Brain pericyte (primary cell): ENCODE results near the gene STAU1.
"Not testable (repeated sequence)": the region's sequence is repeated elsewhere in the genome, so short reads cannot be mapped to it uniquely, and the experiment has no call there.

Source experiments
- DNase-seq: peaks from one replicate; pipeline ENCODE4 v3.0.0-alpha.2; 2012; ENCODE audit warnings: low read depth, low spot score

The STAU1 gene

DNA sequence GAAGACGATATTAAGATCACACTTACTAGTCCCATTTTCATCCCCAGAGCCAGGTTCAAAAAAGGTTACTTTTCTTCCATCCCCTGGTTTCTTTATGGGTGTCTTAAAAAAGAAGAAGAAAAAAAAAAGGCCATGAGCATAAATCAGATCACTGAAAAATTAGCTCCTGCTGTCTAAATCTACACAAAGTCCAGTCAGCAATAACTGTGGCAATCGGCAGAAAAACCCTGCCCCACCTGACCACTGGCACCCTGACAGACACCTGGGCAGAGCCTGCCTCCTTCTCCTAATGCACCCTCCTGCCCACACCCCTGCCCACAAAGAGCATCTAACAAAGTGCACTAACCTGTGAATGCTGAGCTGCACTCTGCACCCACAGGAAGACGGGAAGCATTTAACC, 69.8 kb downstream of the STAU1 start:
- DNase-seq = no peak

DNA sequence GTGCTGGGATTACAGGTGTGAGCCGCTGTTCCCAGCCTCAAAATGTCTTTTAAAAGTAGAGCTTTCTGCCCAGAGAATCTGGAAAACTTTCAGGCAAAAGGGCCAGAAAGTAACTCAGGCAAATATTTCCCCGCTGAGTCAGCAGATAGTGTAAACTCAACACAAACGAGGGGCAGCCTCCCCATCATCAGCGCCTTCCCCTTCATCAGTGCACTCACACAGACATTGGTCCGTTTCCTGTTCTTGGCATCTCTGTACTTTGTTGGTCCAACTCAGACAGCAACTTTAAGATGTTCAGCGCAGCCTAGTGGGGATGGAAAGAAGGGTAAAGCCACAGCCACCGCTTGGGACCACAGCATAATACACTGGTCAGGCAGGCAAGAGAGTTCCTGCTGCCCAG, 72.6 kb downstream of the STAU1 start:
- no peak for DNase-seq

DNA sequence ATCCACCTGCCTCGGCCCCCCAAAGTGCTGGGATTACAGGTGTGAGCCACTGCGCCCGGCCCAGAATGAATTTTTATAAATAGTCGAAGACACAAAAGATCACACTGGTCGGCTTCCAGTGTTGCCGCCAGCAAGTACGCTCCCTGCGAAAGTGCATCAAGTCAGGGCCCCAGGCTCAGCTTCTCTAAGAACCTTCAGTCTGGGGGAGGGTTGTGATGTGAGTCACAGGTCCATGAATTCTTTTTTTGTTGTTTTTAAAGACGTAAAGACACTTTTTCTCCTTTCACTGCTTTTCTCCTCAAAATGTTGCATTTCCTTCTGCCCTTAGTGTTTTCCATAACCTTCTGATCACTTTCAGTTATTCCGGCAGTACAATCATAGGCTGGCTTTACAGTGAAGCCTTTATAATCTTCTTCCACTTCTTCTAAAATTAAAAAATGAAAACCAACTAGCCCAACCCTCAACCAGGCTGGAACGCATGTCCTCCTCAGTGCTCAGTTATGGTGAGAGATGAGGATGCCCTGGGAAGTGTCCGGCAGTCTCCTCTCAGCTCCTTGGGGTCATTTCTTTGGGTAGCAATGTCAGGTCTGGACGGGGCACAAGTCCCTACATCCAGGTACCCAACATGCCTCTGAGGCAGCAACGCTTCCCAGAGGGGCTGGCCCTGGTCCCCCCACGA, 75.4 kb downstream of the STAU1 start:
- DNase-seq = no peak

DNA sequence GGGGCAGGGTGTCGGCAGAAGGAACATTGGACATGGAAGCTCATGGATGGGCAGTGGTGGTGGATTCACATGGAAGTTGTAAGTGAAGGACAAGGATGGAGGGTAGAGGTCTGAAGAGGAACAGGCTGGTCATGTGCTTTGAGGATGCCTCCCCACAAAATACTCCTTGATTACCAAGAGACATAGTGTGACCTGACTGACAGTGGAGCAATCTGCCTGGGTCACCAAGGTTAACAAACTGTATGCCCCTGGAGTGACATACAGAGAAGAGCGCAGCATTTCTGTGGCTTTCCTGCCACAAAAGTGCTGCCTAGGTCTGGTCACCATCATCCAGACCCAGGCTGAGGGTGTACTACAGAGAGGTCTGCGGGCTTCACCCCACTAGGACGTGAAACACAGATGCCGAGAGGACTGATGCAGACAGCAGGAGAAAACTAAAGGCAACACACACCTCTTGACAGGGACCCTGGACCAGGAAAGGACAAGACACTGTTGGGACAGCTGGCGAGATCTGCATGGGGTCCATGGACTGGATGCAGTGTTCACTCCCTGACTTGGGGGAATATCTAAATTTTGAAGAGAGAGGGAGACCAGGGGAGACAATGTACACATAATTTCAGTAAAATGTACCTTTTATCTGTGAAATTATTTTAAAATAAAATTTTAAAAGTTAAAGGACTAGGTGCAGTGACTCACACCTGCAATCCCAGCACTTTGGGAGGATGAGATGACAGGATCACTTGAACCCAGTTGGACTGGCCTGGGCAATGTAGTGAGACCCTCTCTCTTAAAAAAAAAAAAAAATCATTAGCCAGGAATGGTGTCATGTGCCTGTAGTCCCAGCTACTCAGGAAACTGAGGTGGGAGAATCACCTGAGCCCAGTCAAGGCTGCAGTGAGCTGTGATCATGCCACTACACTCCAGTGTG, 77.1 kb downstream of the STAU1 start:
- DNase-seq = no peak

DNA sequence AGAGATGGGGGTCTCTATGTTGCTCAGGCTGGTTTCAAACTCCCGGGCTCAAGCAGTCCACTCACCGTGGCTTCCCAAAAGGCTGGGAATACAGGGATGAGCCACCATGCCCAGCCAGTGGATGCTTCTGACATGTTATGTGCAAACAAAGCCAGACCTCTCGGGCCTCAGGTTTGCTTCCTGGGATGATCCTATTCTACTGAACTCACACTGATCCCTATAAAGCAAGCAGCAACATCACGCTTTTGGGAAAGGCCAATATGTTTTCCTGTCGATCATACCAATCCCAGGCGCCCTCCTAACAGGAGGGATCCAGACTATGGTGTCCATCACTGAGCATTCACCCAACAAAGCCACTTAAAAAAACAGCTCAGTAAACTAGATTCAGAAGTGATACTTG, 81.8 kb downstream of the STAU1 start:
- no peak for DNase-seq

DNA sequence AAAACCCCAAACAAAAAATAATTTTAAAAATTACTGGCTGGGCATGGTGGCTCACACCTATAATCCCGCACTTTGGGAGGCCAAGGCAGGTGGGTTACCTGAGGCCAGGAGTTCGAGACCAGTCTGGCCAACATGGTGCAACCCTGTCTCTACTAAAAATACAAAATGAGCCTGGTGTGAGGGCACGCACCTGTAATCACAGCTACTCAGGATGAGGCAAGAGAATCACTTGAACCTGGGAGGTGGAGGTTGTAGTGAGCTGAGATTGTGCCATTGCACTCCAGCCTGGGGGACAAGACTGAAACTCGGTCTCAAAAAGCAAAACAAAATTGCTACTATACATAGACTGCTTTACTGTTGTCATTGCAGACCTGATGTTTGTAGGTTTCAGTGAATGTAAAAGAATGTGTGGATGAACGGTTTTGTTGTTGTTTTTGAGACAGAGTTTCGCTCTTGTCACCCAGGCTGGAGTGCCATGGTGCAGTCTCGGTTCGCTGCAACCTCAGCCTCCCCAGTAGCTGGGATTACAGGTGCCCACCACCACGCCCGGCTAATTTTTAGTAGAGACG, 83.1 kb downstream of the STAU1 start:
- DNase-seq = not testable (repeated sequence)

DNA sequence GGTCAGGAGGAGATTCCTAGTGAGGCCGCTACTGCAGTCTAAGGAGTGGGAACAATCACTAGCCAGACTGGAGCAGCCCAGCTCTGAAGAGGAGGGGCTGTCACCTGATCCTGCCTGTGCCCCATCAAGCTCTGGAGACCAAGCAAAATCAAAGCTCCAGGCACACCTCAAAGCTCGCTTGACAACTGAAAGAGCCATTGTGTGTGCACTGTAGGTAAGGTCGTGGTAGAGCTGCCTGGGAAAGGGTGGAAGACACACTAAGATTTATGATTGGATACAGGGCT, 83.8 kb downstream of the STAU1 start:
- DNase-seq = no peak

DNA sequence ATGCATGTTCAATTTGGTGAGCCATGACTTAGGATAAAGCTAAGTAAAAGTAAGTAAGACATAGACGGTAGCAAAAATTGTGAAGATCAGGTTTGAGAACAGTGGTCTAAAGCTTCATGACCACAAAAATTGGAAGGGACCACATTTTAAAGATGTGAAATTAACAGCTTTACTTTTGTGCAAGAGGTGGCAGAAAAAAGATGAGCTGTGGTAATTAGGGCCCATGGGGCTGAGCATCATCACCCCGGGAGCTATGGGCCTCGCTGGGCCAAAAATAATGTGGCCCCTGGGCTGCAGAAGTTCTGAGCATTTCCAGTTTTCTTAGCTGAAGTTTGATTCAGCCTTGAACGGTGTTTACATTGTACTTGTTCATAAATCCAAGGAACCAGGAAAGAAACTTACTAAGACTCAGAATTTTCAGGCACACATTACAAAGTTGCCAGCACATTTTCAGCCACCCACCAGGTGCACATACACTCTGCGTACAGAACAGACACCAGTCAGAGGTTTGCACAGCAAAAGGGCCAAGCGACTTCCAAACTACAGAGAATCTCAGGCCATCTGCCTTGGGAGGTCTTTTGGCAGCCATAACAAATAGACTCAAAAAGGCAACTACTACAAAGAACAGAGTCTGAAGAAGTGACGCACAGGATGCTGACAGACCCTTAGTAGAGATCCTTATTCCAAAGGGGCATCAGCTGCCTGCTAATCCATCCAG, 84.3 kb downstream of the STAU1 start:
- DNase-seq = no peak

DNA sequence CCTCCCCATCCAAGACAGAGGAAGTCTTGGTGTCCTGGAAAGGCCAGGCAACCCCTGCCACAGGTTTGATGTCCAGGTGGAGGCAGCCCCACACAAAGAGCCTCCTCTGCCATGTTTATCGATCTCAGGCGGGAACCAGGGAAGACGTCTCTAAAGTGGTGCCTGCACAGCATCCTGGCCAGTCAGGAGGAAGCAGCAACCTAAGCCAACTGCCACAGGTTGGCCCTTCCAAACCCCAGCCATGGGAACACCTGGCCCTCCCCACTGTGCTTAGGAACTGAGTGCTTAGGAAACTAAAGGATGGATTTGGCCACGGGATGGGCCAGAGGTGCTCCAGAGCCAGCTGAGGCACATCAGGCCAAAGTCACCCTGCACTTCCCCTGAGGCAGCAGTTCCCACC, 85.1 kb downstream of the STAU1 start:
- no peak for DNase-seq

DNA sequence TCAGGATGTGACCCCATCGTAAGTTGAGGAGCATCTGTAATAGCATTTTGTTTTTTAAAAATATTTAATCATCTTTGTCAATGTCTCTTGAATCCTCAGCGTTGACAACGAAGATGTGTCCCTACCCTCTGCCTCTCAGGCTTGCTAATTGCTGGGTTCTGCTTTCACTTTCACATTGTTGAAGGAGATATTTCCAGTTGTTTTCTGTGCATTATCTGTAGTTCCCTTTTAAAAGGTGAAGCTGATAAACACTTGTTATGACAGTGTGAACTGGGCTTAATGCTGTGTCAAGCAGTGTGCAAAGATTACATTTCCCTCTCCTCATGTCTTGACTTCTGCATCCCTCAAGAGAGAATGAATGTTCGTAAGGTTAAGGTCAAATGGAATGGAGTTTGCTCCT, 87.2 kb downstream of the STAU1 start:
- DNase-seq = no peak

DNA sequence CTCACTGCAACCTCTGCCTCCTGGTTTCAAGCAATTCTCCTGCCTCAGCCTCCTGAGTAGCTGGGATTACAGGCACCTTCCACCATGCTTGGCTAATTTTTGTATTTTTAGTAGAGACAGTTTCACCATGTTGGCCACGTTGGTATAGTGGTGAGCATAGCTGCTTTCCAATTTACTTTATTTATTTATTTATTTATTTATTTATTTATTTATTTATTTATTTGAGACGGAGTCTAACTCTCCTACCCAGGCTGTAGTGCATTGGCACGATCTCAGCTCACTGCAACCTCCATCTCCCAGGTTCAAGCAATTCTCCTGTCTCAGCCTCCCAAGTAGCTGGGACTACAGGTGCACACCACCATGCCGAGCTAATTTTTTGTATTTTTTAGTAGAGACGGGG, 87.8 kb downstream of the STAU1 start:
- not testable (repeated sequence) for DNase-seq

DNA sequence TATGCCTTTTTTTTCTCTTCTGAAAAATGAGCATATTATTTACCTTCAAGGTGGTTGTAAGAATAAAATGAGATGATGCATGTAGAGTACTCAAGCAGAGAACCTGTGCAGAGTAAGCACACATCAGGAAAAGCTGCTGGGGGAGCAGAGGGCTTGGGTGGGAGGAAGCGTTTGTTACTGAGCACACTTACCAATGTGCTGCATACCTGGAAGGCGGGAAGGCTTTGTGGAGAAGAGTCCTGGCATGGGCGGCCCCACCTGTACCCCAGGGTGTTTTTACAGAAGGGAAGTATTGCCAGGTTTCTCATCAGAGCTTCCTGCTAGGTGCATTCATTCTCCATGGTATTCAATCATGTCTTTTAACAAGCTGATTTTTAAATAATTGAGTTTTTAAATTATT, 89.1 kb downstream of the STAU1 start:
- DNase-seq = no peak

DNA sequence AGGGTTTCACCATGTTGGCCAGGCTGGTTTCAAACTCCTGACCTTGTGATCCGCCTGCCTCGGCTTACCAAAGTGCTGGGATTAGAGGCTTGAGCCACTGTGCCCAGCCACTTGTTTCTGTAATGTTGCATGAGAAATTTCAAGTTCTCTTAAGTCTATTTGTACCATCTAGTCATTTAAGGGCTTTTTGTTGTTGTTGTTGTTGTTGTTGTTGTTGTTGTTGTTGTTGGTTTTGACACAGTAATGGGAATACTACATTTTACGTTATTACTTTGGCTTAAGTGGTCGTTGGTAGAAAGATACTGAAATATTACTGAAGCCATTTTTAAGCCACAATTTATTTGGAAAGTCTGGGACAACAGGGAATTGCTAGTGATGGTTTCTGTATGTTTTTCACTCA, 90.0 kb downstream of the STAU1 start:
- no peak for DNase-seq

DNA sequence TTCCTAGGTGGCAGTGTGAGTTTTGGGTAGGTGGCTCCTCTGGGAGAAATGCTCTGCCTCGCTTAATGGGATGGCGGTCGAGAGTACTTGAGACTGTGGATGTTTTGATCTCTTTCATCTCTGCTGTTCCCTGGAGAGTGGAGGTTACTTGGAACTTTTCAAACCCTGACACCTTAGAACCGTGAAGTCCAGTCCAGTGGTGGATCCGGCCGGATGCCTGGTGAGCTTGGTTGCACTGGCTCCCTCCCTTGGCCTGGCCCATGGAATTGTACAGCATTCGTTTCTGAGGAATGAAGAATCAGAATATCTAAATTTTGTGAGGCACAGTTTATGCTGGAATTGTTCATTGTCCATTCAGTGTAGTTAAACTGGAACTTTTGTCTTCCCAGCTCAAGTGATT, 91.0 kb downstream of the STAU1 start:
- no peak for DNase-seq

DNA sequence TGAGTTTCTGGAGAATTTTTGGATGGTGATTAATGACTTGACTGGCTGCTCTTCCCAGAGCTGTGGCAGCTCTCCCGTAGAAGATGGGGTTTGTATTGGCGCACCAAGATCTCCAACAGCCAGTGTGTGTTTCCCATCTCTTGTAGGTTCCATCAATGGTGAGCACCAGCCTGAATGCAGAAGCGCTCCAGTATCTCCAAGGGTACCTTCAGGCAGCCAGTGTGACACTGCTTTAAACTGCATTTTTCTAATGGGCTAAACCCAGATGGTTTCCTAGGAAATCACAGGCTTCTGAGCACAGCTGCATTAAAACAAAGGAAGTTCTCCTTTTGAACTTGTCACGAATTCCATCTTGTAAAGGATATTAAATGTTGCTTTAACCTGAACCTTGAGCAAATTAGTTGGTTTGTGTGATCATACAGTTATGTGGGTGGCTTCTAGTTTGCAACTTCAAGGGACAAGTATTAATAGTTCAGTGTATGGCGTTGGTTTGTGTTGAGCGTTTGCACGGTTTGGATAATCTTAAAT, 91.9 kb downstream of the STAU1 start:
- DNase-seq = no peak

DNA sequence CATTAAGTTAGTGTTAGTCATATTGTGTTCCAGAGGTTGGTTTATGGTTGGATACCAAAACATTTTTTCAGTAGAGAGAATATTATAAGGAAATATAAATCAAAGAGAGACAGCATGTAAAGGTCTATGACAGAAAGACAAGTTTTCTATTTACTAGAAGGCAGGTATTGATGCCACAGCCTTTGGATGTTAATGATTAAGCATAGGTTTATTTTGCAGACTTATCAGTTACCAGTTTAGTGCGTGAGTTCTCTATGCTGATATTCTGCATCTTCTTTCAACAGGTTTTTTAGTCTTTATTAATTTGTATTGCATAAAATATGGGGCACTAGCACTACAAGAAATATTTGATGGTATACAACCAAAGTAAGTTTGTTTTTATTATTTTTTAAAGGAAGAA, 96.4 kb downstream of the STAU1 start:
- no peak for DNase-seq

DNA sequence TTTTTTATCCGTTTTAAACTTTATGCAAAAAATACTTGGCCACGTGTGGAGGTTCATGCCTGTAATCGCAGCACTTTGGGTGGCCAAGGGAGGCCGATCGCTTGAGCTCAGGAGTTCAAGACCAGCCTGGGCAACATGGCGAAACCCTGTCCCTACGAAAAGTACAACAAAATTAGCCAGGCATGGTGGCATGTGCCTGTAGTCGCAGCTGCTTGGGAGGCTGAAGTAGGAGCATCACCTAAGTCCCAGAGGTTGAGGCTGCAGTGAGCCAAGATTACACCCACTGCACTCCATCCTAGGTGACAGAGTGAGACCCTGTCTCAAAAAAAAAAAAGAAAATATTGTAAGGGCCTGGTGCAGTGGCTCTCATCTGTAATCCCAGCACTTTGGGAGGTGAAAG, 97.0 kb downstream of the STAU1 start:
- no peak for DNase-seq

DNA sequence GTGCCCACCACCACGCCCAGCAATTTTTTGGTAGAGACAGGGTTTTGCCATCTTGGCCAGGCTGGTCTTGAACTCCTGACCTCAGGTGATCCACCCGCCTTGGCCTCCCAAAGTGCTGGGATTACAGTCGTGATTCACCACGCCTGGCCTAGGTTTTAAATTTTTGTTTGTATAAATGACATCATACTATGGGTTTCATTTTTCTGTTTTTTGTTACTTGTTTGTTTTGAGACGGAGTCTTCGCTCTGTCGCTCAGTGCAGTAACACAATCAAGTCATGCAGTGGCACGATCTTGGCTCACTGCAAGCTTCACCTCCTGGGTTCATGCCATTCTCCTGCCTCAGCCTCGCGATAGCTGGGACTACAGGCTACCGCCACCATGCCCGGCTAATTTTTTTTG, 105.8 kb downstream of the STAU1 start:
- not testable (repeated sequence) for DNase-seq

DNA sequence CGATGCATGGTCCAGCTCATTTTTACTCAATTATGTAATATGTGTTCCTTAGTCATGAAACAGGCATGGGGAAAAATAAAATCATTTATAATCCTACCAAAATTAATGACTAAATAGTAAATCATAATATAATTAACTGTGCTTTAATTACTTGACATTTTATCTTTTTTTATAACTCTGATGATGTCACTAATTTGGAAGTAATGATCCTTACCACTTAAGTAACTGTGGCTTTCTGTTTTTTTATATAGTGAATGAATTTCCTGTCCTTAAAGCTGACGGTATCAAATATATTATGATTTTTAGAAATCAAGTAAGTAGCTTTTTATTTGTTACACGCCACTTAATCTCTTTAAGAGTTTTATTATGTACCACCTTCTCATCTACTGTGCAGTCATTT, 109.8 kb downstream of the STAU1 start:
- DNase-seq = no peak

DNA sequence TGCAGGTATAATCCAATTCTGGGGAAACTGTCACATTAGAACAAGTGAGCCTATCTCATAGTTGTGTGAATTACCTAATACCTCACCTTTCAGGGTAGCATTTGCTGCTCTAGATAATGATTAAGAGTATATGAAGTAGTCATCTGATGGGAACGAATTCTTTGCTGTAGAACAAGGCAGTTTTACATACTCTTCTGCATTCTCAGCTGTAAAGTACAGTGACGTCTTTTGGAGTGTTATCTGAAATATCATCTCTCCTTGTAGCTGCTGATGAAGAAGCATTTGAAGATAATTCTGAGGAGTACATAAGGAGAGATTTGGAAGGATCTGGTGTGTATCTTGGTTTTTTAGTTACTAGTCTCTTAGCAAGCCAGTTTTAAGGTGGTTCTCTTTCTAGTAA, 113.6 kb downstream of the STAU1 start:
- no peak for DNase-seq
